Fibroblast of mammary gland (primary cell): ENCODE data around the gene PDCD1LG2.

Source experiments
- DNase-seq: peaks from one replicate; pipeline ENCODE4 v3.0.0-alpha.2; 2010; ENCODE audit warnings: low read depth
- H3K4me3 ChIP-seq: 2 replicates; pipeline ENCODE4 v1.5.1; 2011; ENCODE audit warnings: low read depth, mild to moderate bottlenecking, low read length, moderate library complexity; ENCODE audit not compliant: control insufficient read depth
- TF ChIP-seq, protein P1 (sequence below): conservative IDR thresholded peaks from 2 replicates; pipeline ENCODE4 v1.5.1; 2011; ENCODE audit warnings: low read depth, low read length, inconsistent platforms; ENCODE audit not compliant: control insufficient read depth, insufficient read depth

Gene PDCD1LG2

DNA sequence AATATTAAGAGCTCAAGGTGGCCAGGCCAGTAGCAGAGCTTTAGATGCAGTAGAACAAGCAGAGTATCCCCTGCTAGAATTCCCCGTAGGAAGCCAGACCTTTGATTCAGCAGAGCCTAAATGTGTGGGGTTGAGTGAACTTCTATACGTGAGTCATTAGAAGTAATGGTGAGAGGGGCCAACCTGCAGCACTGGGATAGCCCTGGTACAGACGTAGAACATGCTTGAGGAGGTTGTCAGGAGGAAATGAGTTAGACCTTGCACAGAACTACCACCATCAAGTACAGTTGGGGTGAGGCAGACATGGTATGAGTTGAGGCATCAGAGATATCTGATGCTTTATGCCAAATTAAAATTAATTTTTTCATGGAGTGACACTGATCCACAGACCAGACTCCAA lies 42.0 kb downstream of the PDCD1LG2 start:
- TF ChIP-seq, protein P1, sequence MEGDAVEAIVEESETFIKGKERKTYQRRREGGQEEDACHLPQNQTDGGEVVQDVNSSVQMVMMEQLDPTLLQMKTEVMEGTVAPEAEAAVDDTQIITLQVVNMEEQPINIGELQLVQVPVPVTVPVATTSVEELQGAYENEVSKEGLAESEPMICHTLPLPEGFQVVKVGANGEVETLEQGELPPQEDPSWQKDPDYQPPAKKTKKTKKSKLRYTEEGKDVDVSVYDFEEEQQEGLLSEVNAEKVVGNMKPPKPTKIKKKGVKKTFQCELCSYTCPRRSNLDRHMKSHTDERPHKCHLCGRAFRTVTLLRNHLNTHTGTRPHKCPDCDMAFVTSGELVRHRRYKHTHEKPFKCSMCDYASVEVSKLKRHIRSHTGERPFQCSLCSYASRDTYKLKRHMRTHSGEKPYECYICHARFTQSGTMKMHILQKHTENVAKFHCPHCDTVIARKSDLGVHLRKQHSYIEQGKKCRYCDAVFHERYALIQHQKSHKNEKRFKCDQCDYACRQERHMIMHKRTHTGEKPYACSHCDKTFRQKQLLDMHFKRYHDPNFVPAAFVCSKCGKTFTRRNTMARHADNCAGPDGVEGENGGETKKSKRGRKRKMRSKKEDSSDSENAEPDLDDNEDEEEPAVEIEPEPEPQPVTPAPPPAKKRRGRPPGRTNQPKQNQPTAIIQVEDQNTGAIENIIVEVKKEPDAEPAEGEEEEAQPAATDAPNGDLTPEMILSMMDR = no peak
- H3K4me3 ChIP-seq = no peak overlapping the region
- DNase-seq = peak; percentile 54

DNA sequence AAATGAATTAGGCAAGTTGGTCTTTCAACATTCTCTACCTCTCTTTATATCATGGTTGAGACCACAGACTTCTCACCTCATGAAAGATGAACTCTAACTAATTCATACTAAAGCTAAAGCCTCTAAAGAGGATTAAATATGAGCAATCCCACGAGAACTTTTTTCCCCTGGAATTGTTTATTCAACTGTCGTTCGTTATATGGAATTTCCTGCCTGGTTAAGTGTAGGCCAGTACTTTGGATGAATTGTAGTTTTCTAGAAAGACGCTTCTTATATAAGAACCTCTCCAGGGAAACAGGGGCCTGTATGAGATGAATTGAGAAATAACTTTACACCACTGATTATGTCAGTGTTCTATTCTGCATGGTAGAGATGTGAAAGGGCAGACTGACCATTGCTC lies 42.9 kb downstream of the PDCD1LG2 start:
- DNase-seq = peak; percentile 62
- TF ChIP-seq, protein P1 = no peak
- H3K4me3 ChIP-seq = no peak overlapping the region

DNA sequence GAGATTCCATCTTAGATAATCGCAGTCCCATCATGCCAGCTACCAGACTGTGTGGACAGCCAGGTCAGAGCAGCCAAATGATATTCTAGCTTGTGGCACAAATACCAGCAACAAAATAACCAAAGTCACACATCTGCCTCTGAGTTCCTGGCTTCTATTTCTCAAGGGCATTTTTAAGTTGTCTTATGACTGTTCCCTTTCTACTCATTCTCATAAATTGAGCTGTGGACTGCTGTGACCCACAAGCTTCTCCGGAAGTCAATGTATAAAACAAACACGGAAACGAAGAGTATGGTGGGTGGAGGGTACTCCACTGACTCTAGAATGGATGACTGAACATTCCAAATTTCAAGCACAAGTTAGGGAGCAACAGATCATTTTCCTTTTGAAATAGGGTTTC lies 43.9 kb downstream of the PDCD1LG2 start:
- DNase-seq = no peak
- H3K4me3 ChIP-seq = no peak overlapping the region
- TF ChIP-seq, protein P1 = no peak

DNA sequence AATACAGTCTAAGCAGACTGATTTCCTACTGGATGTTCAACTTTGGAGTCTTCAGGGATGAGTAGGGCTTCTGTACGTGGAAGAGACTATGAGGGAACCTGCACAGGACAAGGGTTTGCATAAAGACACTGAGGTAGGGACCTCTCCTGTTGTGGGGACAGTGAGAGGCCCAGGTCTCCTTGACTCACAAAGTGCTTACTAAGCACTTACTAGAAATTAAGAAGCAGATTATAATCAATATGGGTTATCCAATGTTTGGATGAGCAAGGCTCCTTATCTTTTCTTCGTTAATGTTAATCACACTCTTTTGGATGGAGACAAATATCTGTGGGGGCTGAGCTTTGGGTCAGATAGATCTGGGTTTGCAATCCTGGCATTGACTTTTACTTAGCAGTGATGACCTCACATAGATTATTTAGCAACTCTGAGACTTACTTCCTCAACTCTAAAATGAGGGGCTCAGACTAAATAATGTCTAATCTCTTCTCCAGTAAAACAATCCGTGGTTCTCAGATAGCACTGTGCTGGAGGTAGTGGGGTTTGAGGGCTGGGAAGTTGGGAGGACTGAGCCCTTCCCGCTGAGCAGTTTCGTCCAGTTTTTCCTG lies 45.9 kb downstream of the PDCD1LG2 start:
- TF ChIP-seq, protein P1 = no peak
- no peak for DNase-seq
- H3K4me3 ChIP-seq = no peak overlapping the region

DNA sequence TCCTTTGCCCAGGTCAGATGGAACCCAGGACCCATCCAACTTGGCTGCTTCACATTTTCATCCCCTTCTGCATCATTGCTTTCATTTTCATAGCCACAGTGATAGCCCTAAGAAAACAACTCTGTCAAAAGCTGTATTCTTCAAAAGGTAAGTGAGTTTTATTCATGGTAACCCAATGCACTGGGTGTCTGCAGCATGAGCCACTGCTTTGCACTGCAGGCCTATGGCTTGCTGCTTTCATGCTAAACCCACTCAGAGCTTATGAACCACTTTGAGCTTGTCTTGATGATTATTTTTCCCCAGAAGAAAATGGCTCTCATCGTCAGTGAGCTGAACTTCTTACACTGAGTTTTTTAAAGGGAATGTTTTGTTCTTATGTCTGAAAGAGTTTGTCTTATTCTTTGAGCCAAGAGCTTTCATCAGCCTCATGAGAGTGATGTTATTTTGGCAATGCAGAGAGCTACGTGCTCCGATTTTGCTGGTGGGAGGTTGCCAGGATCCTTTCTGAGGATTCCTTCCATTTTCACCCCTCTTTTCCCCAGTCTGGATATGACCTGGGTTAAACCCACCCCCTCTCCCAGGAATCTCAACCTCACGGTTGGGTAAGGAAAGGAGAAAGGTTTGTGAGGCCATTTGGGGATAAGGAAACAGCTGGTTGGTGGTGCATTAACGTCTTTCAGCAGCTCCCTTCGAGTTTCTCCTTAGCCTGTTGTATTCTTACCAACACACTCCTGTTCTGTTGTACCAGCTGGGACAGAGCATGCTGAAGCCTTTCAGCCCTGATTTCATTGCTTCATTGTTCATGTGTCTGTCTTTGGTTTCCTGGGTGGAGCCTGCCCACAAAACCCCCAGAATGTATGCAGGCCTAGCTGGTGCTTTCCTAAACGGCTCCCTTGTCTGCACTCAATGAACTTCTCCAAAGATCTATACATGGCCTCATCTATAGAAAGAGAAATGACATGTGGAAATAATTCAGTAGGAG lies 47.6 kb downstream of the PDCD1LG2 start:
- TF ChIP-seq, protein P1 = no peak
- no peak for DNase-seq
- H3K4me3 ChIP-seq = no peak overlapping the region

DNA sequence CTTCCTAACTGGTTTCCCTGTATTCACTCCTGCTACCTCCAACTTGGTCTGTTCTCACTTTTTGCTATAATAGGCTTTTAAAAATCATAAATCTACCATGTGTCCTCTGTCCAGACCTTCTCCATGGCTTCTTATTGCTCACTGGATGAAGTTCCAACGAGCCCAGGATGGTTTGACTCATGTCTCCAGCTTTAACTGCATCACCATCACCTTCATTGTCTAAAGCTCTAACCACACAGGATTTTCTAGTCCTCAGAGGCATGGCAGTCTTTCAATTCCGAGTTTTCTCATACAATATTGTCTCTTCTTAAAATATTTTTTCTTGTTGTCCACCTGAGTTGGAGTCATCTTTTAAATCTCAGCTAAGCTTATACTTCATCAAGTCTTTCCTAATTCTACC lies 49.3 kb downstream of the PDCD1LG2 start:
- DNase-seq = no peak
- H3K4me3 ChIP-seq = no peak overlapping the region
- TF ChIP-seq, protein P1 = no peak
